ENCODE results near the gene SHISA8. TPM values are rescaled to one million over a fixed set of nuclear protein-coding genes. Genes with fewer than 3 reads are reported as not detected.

The SHISA8 gene
- total and polyA plus RNA-seq, 10 of the 15 experiments (the other 5 are each of a cell fraction or from before 2014, with no cell fraction given) = 0.06 to 10.1 (median 0.25) TPM

DNA sequence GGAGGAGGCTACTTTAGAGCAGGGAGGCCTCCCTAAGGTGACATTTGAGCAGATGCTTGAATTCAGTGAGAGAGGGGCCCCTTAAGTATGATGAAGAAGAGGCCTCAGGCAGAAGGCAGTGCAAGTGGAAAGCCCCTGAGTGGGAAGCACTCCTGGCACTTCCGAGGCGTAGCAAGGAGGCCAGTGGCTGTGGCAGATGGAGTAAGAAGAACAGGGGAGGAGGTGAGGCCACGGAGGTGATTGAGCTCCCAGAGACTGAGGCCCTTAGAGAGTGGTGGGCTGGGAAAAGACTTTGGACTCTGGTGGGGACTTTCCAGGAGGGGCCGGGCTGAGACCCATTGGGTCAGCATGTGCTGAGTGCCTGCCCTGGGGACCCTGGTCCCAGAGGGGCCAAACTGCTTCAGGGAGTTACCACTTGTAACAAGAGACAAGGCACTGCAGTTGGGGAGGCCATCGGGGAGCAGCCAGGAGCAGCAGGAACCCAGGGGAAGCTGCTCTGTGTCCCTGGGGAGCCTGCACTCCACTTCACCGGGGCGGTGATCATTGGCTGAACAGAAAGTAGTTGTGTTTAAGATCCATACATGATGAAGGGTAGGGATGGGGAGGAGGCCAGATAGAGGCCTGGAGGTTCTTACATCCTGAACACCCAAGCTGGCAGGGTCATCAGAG lies 34.6 kb upstream of the SHISA8 start:
- peak overlapping the region; percentile 71 for H3K9ac ChIP-seq (ENCODE audit: control insufficient read depth, insufficient read depth, low read length)
- peak overlapping the region; percentile 53 for H3K4me2 ChIP-seq (ENCODE audit: control insufficient read depth, insufficient read depth)
- H3K4me3 ChIP-seq = peak overlapping the region; percentile 35
- H4K20me1 ChIP-seq (ENCODE audit: control insufficient read depth, insufficient read depth) = no peaks in the 10 kb centered on the region
- ChIA-PET CTCF (interaction anchor here (0.6 to 4.2 kb wide), 16 partner anchors 9 to 494 kb away, joined by 3 to 27 read pairs (median 4); partner anchors contain the start of gene SREBF2), SMC1A (ENCODE audit: uncharacterized antibody, unreplicated experiment) (interaction anchor here (0.7 to 4.3 kb wide), 16 partner anchors 9 to 203 kb away, joined by 3 to 31 read pairs (median 4); partner anchors contain the start of genes NDUFA6, SREBF2 and TNFRSF13C), RAD21 (ENCODE audit: unreplicated experiment) (interaction anchor here (0.6 to 7.9 kb wide), 12 partner anchors 12 to 495 kb away, joined by 3 to 115 read pairs (median 4); partner anchors contain the start of genes MEI1, NDUFA6, SREBF2 and TNFRSF13C), POLR2A (interaction anchor here (0.6 to 9.2 kb wide), 22 partner anchors 12 to 492 kb away, joined by 3 to 164 read pairs (median 4); partner anchors contain the start of genes CCDC134, NDUFA6, SREBF2 and TNFRSF13C)
- BruUV-seq (replicated peaks) = no TSS peak
- intact Hi-C loops (cut with micrococcal nuclease; ENCODE audit: unreplicated experiment) = loop anchor here (5.0 kb wide), 1 partner anchor 488 kb away; no protein-coding TSS in a partner anchor
- H3K36me3 ChIP-seq (ENCODE audit: control insufficient read depth in 2 of 2, insufficient read depth in 2 of 2, low read length in 1 of 2) = peaks cover 0 to 5% of the 10 kb centered on the region in 2 experiments; a peak in 1 of 4 replicates
- WGBS (ENCODE audit: insufficient coverage, insufficient replicate concordance, low lambda C conversion rate, missing lambda C conversion rate) = 3% methylated on average over 7 of the region's 7 CpGs
- FAIRE-seq = no peak
- no peaks in the 10 kb centered on the region for H3K27me3 ChIP-seq (replicated peaks in 1 of 2; ENCODE audit: control insufficient read depth in 2 of 2, insufficient read depth in 2 of 2, low read length in 1 of 2)
- peak overlapping the region; percentile 59 for H2AFZ ChIP-seq (ENCODE audit: control insufficient read depth, low read depth, low read length)
- in situ Hi-C loops (cut with MboI) = loop anchor here (5.0 kb wide), 1 partner anchor 117 kb away; the partner anchor contains the start of gene SREBF2
- peak overlapping the region; percentile 65 for H3K27ac ChIP-seq (ENCODE audit: control insufficient read depth, insufficient read depth)
- H3K79me2 ChIP-seq (ENCODE audit: control insufficient read depth, insufficient read depth, low read length) = peaks cover 28% of the 10 kb centered on the region
- peaks cover 47% of the 10 kb centered on the region for H3K4me1 ChIP-seq (ENCODE audit: control insufficient read depth, insufficient read depth, low read length)
- H3K9me3 ChIP-seq (replicated peaks; ENCODE audit: control insufficient read depth, insufficient read depth, low read length) = no peaks in the 10 kb centered on the region
- no peak for DNase-seq (ENCODE audit: low read depth, low spot score)
- peak; percentile 40 for ATAC-seq
- TF ChIP-seq TARDBP (IDR thresholded peaks at IDR 0.05; ENCODE audit: borderline replicate concordance) = 0 out of 2 replicates have a peak, but pooled peaks have one; percentile 43
- no peak; the same call in 1 of the 2 replicates for TF ChIP-seq TCF12 (IDR thresholded peaks at IDR 0.05; ENCODE audit: low read depth, low read length)
- no peak for TF ChIP-seq PAX8 (IDR thresholded peaks at IDR 0.05)
- TF ChIP-seq PML (IDR thresholded peaks at IDR 0.05; ENCODE audit: low read length) = no peak
- TF ChIP-seq YBX1 (IDR thresholded peaks at IDR 0.05) = peak; percentile 90
- peak; percentile 44 for TF ChIP-seq ATF7 (IDR thresholded peaks at IDR 0.05; ENCODE audit: low read depth)
- TF ChIP-seq, protein P1, sequence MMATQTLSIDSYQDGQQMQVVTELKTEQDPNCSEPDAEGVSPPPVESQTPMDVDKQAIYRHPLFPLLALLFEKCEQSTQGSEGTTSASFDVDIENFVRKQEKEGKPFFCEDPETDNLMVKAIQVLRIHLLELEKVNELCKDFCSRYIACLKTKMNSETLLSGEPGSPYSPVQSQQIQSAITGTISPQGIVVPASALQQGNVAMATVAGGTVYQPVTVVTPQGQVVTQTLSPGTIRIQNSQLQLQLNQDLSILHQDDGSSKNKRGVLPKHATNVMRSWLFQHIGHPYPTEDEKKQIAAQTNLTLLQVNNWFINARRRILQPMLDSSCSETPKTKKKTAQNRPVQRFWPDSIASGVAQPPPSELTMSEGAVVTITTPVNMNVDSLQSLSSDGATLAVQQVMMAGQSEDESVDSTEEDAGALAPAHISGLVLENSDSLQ (IDR thresholded peaks at IDR 0.05) = no peak; the same call in 1 of the 2 replicates
- TF ChIP-seq YY1 (IDR thresholded peaks at IDR 0.05; ENCODE audit: low read depth, low read length) = peak; percentile 7; the same call in 1 of the 2 replicates
- TF ChIP-seq NRF1 (conservative IDR thresholded peaks at IDR 0.05; ENCODE audit: low read depth, low read length) = no peak
- peak; percentile 90 for TF ChIP-seq RELA (IDR thresholded peaks at IDR 0.05; ENCODE audit: borderline replicate concordance, partially characterized antibody)
- no peak for TF ChIP-seq MEF2A (IDR thresholded peaks at IDR 0.05; ENCODE audit: insufficient read depth, low read depth, low read length)
- TF ChIP-seq ZBTB11 (CRISPR knock-in tag; IDR thresholded peaks at IDR 0.05) = no peak
- TF ChIP-seq BRCA1 (IDR thresholded peaks at IDR 0.05; ENCODE audit: low read depth, low read length) = no peak
- no peak for TF ChIP-seq SUPT20H (IDR thresholded peaks at IDR 0.05; ENCODE audit: borderline replicate concordance, control insufficient read depth, low read depth, low read length)
- peak; percentile 100 for TF ChIP-seq MEF2B (IDR thresholded peaks at IDR 0.05; ENCODE audit: partially characterized antibody, poor library complexity, severe bottlenecking)
- TF ChIP-seq STAT3 (IDR thresholded peaks at IDR 0.05; ENCODE audit: low read depth, low read length) = no peak
- peak; percentile 92 to 93 for TF ChIP-seq IKZF2 (IDR thresholded peaks at IDR 0.05)
- TF ChIP-seq TCF3 (IDR thresholded peaks at IDR 0.05; ENCODE audit: borderline replicate concordance, insufficient read depth, low read depth, low read length) = no peak
- no peak for TF ChIP-seq WRNIP1 (IDR thresholded peaks at IDR 0.05; ENCODE audit: borderline replicate concordance, low read depth, low read length)
- TF ChIP-seq BMI1 (IDR thresholded peaks at IDR 0.05; ENCODE audit: borderline replicate concordance) = no peak
